GF-D8 (cell line): ENCODE measurements around the gene TTC39C.

Source experiments
- DNase-seq: peaks from one replicate; lab custom pipeline; 2025; lab: John Stamatoyannopoulos, UW

TTC39C gene

DNA sequence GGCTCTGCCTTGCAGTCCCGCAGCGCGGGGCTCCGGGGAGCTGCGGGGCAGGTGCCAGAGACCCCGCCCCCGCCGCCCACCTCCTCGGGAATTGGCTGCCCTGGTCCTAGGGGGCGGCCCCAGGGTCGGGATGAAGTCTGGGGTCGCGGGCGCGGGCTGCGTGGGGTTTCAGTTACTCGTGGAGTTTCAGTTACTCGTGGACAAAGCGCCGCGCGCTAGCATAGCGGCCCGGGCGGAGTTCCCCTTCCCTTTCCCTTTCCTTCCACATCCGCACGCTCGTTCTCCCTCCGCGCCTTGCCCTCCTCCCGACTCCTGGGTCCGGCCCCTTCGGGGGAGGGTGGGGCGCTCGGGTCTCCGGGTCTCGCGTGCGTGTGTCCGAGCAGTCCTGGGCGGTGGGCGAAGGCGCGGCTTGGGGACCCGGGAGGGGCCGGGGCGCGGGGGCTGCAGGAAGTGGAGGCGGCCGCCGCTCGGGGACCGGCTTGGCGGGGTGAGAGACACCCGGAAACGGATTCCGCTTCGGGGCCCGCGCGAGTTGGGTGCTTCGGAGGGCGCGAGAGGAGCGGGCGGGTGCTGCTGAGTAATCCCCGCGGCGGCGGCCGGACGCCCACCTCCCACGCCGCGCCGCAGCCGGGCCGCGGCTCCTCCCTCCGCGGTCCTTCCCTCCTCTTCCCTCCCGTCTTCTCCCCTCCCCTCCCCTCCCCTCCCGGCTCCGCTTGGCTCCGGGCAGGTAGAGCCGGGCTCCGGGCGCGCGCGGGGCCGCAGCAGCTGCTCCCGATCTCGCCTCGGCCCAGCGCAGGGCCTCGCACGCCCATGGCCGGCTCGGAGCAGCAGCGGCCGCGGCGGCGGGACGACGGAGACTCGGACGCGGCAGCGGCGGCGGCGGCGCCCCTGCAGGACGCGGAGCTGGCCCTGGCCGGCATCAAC lies at the start of gene TTC39C:
TSS of gene TTC39C (plus strand) at position 693 of the 924 bp plus-strand sequence. CDS start at position 811, 118 bp downstream.
- DNase-seq, result peak; percentile 68

GRCh38 chr18:23966909-23967308 lies 47.6 kb upstream of the TTC39C start:
- no peak for DNase-seq

- peak; percentile 23 for DNase-seq
These were observed 47.0 kb upstream of the TTC39C start for GRCh38 chr18:23967321-23968089.

DNA sequence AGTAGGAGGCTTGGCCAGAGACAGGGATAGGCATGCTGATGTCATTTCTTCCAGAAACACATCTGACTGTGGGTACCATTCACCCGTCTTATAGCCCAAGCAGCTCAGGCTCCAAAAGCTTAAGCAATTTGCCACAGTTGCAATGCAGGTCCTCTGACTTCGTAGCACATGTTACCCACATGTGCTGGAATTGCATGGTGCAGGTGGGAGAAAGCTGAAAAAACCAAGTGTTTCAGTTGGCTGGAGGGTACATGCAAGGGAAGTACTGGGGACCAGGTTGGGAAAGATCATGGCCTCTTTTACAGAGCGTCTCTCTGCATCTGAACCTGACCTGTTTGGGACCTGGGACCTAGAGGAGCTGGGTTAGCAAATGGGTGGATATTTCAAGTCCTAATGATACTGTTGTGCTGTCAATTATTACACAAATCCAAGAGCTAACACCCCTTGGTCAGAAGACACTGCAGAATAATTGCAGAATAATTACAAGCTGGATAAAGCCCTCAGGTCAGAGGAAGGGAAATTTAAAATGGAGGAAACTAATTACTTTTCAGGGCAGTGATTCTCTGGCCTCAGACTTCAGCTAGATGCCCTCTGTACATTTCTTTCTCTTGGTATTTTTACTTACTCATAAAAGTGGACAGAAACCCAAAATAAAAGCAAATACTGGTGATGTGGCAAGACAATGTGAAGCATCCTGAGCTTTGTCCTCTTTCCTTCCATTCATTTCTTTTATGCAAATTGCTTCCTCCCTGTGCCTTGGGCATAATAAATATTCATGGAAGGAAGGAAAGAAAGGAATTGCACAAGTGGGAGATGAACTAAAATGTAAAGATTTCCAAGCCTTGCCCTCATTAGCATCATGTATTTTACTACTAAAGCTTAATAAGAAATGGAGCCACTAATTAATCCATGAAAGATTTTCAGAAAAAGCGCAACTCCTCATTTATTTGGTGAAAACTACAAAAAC lies 45.6 kb upstream of the TTC39C start:
- no peak for DNase-seq

DNA sequence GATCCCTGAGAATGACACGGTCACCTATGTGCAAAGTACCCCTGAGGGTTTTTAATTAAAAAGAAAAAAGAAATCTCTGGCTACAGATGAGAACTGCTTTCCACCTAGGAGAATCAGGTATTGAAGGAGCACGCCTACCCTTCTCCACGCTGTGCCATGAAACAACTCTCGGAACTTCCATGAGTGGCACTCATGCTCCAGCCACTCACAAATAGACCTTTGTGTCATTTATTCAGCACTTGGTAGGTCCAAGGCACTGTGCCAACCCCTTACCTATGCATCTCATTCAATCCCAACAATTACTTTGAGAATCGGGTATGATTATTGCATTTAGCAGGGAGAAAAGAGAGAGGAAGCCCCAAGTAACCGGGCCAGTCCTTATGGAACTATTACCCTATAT lies 44.9 kb upstream of the TTC39C start:
- DNase-seq, result no peak

GRCh38 chr18:23970161-23971096 lies 44.1 kb upstream of the TTC39C start:
- no peak for DNase-seq

DNA sequence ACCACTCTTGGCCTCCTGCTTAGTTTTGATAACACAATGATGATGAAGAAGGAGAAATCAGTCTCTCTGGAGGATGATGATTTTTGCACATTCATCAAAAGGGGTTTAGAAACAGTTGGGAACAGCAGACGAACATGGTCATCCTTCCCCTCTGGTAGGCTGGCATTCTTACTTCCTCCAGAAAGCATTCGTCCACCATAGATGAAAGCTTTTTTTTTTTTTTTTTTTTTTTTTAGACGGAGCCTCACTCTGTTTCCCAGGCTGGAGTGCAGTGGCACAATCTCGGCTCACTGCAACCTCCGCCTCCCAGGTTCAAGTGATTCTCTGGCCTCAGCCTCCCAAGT lies 43.5 kb upstream of the TTC39C start:
- no peak for DNase-seq

DNA sequence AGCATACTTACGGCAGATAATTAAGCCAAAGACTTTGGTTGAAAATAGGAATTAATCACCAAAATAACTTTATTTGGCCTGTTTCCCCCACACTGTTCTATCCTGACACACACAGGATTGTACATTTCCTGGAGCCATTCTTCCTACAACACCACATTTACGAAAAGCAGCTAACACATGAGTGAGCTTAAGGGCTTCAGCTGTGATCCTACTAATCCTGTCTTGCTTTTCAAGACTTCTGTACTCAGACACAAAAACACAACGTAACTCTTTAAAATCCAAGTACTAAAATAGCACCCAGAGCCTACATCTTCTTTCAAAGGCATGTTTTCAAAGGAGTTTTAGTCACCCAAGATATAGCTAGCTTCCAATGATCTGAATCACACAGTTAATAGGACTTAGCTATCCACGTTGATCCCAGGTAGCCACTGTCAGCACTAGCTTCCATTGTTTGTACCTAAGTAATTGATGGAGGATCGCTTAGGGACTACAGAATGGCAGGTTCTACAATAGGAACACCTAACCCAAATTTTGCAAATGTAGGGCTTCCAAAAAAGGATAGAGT lies 42.8 kb upstream of the TTC39C start:
- no peak for DNase-seq

- no peak for DNase-seq
These were observed 42.1 kb upstream of the TTC39C start for GRCh38 chr18:23972453-23972852.

GRCh38 chr18:23977103-23977502 lies 37.5 kb upstream of the TTC39C start:
- no peak for DNase-seq

DNA sequence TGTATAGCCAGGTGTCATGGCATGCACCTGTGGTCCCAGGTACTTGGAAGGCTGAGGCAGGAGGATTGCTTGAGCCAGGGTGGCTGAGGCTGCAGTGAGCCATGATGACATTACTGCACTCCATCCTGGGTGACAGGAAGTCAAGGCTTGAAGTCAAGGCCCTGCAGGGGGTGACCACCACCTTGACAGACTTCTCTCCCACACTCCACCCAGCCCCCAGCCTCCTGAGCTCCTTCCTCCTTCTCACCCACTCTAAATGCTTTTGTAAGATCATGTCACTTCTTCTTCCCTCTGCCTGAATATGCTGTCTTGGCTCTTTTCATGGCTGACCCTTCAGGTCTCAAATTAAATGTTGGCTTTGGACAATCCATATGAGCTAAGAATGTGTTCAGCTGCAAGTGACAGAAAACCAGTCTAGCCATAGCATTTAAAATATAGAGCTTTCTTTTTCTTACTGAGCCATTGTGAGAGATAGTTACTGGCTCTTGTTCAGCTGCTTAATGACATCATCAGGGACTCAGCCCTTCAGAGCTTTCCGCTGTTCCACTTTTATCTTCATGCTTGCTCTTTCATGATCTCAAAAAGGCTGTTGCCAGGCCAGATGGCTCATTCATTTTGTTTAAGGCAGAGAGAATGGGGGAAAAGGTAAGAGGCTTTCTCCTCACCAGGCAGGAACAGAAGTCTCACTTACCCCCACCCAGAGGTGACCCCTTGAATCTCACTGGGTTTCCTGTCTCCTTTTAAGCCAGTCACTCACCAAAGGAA lies 36.7 kb upstream of the TTC39C start:
- no peak for DNase-seq

- no peak for DNase-seq
These were observed 33.1 kb upstream of the TTC39C start for GRCh38 chr18:23981369-23981980.

DNA sequence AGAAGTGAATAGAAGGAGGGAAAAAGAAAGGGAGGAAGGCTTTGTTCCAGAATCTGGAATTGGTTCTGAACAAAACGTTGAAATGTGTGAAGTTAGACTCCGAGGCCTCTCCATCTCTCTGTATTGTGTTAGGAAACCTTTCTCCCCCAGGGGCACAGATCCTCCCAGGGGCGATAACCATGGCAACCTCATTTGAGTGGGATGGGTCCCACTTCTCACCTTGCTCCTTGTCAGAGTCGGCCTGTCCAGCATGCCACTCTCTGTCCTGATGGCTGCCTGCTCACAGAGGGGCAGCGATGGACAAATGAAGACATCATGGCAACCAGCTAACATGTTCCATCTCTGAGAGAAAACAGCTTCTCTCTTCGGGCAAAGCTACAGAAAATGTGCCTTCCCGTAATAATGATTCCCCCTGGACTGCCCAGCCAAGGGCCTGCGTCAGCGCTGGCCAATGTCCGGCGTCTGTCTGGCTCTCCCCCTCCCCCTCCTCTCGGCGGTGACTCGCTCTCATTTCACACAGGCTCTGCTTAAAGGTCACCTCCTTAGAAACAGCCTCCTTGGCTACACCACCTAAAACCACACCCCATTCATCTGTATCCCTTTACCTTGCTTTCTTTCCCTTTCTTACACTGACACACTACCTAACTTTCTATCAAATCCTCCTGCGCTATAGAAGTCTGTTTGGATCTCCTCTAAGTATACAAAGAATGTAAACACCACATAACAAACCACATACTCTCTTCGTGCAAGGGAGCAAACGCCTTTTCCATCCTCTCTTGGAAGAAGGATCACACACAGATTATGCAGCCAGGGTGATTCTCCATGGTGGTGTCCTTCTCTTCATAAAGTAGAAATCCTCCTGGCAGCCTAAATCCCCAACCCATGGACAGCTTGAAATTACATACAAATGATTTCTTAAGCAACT lies 32.1 kb upstream of the TTC39C start:
- no peak for DNase-seq

DNA sequence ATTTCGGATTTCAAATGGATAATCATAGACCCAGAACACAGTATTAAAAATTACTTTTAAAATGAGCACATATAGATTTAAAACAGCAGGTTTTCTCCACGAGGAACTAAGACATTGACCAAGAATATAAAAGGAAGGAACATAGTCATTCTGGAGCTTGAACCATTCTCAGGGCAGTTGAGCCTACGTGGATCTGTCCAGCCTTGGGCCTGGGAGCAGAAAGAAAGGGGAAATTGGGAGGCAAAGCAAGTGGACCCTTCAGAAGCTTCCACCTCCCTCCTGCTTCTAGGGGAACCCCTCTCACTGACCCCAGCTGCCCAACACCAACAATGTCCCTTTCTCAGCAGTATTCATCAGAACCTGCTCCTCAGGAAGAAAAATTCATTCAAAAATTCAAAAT lies 31.4 kb upstream of the TTC39C start:
- DNase-seq, result no peak

- no peak for DNase-seq
These were observed 27.8 kb upstream of the TTC39C start for GRCh38 chr18:23986600-23987359.

- no peak for DNase-seq
These were observed 23.8 kb upstream of the TTC39C start for GRCh38 chr18:23990474-23991410.
